GM19438 (cell line): Measurements from ENCODE around the gene SKI.

ENCODE experiments used
- ATAC-seq: cut with Tn5 transposase; IDR thresholded peaks from one replicate; pipeline ENCODE4 v1.9.1; 2021; ENCODE audit warnings: low read depth; ENCODE audit not compliant: unreplicated experiment

The SKI gene

DNA sequence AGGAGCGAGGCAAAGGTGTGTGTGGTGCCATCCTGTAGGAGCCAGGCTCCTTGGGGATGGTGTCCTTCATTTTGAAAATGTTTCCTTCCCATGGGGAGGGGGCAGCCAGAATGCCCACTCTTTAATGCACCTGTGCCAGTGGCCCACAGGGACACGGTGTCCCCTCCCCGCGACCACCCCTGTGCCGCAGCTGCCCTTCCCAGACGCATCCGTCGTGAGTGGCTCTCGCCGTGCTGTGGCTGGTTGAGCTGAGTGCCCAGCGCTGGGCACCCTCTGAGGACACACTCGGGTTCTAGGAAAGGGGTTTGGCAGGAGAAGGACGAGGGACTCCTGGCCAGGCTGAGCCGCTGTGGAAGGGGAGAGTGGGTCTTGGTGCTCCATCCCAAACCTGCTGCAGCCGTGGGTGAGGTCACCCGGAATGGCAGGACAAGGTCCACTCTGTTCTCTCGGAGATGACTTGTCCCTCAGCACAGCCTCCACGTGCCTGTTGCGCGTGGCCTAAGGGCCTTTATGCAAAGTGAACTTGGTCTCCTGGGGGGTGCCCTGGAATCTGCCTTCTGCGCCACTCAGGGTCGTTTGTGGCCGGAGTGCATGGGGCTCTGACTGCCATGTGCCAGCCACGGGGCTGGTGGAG lies 74.3 kb downstream of the SKI start:
- ATAC-seq, result no peak

DNA sequence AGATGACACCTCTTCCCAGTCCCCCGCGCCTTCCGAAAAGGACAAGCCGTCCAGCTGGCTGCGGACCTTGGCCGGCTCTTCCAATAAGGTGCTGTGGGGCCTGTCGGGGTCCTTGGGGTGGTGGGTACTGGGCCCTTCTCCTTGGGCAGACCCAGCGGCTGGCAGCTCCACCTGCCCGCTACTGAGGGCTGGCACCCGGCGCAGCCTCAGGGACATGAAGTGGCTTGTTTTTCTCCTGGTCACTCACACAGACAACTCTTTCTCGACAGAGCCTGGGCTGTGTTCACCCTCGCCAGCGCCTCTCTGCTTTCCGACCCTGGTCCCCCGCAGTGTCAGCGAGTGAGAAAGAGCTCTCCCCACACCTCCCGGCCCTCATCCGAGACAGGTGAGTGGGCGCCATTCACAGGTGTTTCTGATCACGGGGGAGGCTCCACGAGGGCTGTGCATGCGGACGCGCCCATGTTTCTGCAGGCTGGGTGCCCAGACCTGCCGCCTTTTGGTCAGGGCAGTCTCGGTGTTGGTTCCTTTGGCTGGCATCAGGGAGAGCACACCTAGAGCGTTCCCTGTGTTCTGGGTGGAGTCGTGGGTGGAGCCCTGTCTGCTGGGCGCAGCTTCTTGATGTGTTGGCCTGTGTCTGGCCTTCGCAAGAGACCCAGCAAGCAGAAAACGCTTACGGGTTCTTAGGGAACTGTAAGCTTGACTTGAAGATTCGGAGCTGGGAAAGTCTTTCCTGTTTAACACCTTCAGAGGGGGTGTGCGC lies 75.1 kb downstream of the SKI start:
- ATAC-seq, result no peak

GRCh38 chr1:2303781-2304180 lies 75.7 kb downstream of the SKI start:
- no peak for ATAC-seq

GRCh38 chr1:2304282-2304681 lies 76.2 kb downstream of the SKI start:
- ATAC-seq, result no peak

- ATAC-seq, result no peak
These were observed 77.0 kb downstream of the SKI start for GRCh38 chr1:2304921-2305681.

DNA sequence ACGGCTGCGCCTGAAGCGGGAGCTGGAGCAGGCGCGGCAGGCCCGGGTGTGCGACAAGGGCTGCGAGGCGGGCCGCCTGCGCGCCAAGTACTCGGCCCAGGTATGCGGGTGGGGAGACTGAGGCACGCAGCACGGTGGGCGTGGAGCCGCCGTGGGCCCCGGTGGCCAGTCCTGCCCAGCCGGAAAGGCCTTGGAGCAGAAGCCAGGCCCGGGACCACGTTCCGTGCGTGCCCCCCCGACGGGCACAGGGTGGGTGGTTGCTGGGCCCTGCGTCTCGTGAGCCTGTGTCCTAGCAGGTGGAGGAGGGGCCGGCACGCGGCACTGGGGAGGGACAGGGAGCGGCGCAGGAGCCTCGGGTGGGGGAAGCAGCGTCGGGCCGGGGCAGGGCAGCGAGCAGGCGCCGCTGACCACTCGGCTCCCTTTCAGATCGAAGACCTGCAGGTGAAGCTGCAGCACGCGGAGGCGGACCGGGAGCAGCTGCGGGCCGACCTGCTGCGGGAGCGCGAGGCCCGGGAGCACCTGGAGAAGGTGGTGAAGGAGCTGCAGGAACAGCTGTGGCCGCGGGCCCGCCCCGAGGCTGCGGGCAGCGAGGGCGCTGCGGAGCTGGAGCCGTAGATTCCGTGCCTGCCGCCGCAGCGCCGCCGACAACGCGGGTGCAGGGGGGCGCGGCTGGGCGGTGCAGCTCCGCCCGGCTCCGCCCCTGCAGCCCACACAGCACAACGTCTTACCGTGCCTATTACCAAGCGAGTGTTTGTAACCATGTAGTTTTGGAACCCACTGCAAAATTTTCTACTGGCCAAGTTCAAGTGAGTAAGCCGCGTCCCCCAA lies 78.2 kb downstream of the SKI start:
- ATAC-seq, result no peak

- ATAC-seq, result no peak
These were observed 79.0 kb downstream of the SKI start for GRCh38 chr1:2307064-2307605.

GRCh38 chr1:2307972-2308371 lies 79.9 kb downstream of the SKI start:
- no peak for ATAC-seq

- no peak for ATAC-seq
These were observed 80.7 kb downstream of the SKI start for GRCh38 chr1:2308844-2309243.

- ATAC-seq, result no peak
These were observed 82.4 kb downstream of the SKI start for GRCh38 chr1:2310332-2311183.

DNA sequence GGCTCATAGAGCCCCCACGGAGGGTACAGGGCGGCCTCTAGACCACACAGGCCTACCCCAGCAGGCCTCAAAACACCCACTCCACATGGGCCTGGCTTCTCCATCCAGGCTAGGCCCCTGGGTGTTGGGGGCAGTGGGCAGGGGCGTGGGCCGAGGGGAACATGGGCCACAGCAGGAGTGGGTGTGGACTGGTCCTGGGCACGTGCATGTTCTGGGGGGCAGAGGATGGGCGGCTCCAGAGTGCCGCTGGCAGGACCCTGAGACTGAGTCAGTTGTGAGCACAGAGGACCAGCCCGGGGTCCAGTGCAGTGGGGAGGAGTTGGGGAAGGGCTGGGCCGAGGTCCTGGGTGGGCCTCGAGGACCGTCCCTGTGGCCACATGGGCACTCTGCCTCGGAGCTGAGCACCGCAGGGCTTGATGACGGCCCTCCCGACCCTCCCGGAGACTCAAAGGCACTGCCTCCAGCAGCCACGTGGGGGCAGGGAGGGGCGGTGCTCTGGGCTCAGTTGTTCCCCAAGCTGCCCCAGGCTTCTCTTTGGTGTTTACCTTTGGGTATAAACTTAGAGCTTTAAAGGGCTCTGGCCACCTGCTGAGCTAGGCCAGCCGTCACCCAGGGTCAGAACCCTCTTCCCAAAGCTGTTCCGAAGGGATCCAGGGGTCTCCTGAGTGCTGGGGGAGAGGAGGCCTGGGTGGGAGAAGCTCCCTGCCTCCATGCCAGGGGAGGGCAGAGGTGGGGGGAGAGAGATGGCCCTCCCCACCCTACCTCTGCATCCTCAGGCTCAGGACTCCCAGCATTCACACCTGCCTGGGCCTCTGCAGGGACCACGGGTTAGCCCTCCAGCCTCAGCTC lies 83.3 kb downstream of the SKI start:
- ATAC-seq, result no peak

DNA sequence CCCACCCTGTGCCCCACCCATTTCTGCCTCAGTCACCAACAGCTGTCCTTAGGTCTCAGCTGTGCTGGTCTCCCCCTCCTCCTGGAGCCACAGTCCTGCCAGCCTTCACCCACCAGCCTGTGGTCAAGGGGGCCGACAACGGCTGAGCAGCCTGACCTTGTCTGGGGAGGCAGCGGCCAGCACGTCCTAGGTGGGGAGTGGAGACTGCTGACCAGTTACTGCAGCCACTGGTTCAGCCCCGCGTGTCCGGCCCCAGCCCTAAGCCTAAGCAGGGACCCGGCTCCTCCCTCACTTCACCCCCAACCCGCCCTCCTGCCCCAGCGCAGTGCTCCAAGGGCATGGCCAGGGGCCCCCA lies 84.0 kb downstream of the SKI start:
- no peak for ATAC-seq

DNA sequence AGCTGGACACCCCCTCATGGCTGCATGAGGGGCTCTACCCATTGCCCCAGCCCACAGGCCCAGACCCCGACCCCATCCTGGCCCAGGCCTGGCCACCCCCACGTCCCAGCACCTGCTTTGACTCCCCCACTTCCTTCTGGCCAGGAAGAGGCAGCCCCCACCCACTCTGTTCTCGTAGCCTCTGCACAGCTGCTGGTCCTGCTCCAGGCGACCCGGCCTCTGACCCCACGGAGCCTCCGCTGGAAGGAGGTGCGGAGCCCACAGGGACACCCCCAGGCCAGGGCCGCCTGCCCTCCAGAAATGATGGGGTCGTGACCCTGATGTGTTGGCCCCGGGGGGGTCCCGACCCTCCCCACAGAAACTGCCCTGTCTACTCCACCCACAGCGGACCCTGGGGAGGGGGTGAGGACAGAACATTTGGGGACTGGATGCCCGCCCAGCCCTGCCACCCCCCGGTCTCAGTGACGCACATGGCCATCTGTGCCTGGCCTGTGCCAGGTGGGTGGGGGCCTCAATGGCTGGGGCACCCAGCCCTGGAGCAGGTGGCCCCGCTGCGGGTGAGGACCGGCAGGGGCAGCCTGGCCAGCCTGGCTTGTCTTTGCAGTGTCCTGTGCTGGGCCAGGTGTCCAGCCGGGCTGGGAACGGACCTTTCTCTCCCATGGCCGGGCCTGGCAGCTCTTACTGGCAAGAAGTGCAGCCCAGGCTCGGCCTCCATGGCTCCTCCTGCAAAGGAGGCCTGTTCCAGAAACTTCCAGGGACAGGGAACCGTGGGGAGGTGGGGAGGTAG lies 84.6 kb downstream of the SKI start:
- no peak for ATAC-seq

GRCh38 chr1:2313651-2314261 lies 85.6 kb downstream of the SKI start:
- no peak for ATAC-seq

- no peak for ATAC-seq
These were observed 86.2 kb downstream of the SKI start for GRCh38 chr1:2314273-2314802.

GRCh38 chr1:2314803-2315673 lies 86.9 kb downstream of the SKI start:
- no peak for ATAC-seq
